Neutrophil (primary cell): ENCODE measurements around the gene PCGF3.
"Not testable (repeated sequence)": the region's sequence is repeated elsewhere in the genome, so short reads cannot be mapped to it uniquely, and the experiment has no call there.

ENCODE experiments used
- H3K27ac ChIP-seq: fragments of 200-600 bp; sonication (generic); 2 replicates; pipeline ENCODE4 v1.5.1; 2016; ENCODE audit warnings: mild to moderate bottlenecking, moderate library complexity
- H3K27me3 ChIP-seq: fragments of 200-600 bp; sonication (generic); 2 replicates; pipeline ENCODE4 v1.6.0; 2016; ENCODE audit warnings: mild to moderate bottlenecking
- H3K36me3 ChIP-seq: fragments of 200-600 bp; sonication (generic); 2 replicates; pipeline ENCODE4 v1.5.1; 2017
- H3K4me1 ChIP-seq, 2 experiments: fragments of 200-600 bp in 1 of 2; sonication (generic) in 1 of 2; 1 replicate in 1 of 2; 2 replicates in 1 of 2; pipeline versions ENCODE4 v1.5.1 to v1.6.1; 2013 to 2016; ENCODE audit warnings: low read depth in 1 of 2, low read length in 1 of 2, mild to moderate bottlenecking in 1 of 2, moderate library complexity in 1 of 2; ENCODE audit not compliant: control insufficient read depth in 1 of 2, insufficient read depth in 1 of 2
- H3K4me3 ChIP-seq, 2 experiments: fragments of 200-600 bp in 1 of 2; sonication (generic) in 1 of 2; 1 replicate in 1 of 2; 2 replicates in 1 of 2; pipeline ENCODE4 v1.5.1; 2013 to 2016; ENCODE audit warnings: low read depth in 1 of 2, low read length in 1 of 2, mild to moderate bottlenecking in 1 of 2, moderate library complexity in 1 of 2
- H3K9me3 ChIP-seq: fragments of 200-600 bp; sonication (generic); 2 replicates; pipeline ENCODE4 v1.5.1; 2016
- TF ChIP-seq, protein P1 (sequence below): fragments of 200-600 bp; sonication (generic); IDR thresholded peaks from 2 replicates; pipeline ENCODE4 v1.5.1; 2016; ENCODE audit warnings: antibody characterized with exemption

The PCGF3 gene

DNA sequence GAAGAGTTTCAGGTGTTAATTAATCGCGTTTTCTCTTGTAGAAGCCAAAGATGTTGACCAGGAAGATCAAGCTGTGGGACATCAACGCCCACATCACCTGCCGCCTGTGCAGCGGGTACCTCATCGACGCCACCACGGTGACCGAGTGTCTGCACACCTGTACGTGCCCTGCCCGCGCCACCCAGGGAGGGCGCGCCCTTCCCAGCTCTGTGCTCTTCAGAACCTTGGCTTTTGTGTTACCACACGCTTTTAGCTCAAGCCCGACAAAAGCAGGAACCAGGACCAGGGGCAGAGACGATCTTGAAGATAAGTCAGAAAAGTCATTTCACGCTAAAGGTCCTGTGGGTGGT is 28.0 kb downstream of the PCGF3 start:
- H3K9me3 ChIP-seq, result no peaks in the 10 kb centered on the region
- no peaks in the 10 kb centered on the region for H3K27me3 ChIP-seq
- H3K27ac ChIP-seq, result no peak overlapping the region
- TF ChIP-seq, protein P1, sequence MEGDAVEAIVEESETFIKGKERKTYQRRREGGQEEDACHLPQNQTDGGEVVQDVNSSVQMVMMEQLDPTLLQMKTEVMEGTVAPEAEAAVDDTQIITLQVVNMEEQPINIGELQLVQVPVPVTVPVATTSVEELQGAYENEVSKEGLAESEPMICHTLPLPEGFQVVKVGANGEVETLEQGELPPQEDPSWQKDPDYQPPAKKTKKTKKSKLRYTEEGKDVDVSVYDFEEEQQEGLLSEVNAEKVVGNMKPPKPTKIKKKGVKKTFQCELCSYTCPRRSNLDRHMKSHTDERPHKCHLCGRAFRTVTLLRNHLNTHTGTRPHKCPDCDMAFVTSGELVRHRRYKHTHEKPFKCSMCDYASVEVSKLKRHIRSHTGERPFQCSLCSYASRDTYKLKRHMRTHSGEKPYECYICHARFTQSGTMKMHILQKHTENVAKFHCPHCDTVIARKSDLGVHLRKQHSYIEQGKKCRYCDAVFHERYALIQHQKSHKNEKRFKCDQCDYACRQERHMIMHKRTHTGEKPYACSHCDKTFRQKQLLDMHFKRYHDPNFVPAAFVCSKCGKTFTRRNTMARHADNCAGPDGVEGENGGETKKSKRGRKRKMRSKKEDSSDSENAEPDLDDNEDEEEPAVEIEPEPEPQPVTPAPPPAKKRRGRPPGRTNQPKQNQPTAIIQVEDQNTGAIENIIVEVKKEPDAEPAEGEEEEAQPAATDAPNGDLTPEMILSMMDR, result no peak
- H3K4me1 ChIP-seq, result no peaks in the 10 kb centered on the region
- no peak overlapping the region for H3K4me3 ChIP-seq
- H3K36me3 ChIP-seq, result peaks cover 85% of the 10 kb centered on the region

DNA sequence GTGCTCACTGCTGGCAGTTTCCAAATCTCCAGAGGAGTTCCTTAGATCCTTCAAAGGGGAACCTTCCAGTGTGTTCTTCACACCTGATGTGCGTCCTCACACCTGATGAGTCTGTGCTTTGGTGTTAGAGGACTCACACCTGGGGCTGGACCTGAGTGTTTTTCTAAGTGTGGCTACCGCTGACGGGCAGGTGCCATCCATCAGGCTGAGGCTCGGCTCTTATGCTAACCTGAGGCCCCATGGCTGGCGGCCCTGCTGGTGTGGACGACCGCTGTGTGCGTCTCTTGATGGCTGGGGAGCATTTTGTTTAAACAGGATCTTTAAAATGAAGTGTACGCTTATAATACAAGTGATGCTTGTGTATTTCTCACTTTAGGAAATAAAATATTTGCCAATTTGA is 28.4 kb downstream of the PCGF3 start:
- TF ChIP-seq, protein P1, result no peak
- no peaks in the 10 kb centered on the region for H3K9me3 ChIP-seq
- H3K27me3 ChIP-seq, result no peaks in the 10 kb centered on the region
- H3K4me1 ChIP-seq, result no peaks in the 10 kb centered on the region
- no peak overlapping the region for H3K27ac ChIP-seq
- H3K4me3 ChIP-seq, result no peak overlapping the region
- H3K36me3 ChIP-seq, result peaks cover 88% of the 10 kb centered on the region

DNA sequence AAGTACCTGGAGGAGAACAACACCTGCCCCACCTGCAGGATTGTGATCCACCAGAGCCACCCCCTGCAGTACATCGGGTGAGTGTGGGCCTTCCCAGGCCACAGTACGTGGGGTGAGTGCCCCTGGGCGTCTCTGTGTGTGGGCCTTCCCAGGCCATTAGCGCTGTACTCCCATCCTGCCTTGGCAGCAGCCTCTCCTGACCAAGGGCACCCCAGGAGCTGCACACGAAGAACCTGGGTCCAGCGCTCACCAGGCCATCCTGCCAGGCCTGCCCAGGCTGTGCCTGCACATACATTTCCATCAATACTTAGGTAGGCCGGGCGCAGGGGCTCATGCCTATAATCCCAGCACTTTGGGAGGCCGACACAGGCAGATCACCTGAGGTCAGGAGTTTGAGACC is 29.3 kb downstream of the PCGF3 start:
- Histone ChIP-seq H3K4me1 (no peaks in the 10 kb centered on the region), H3K9me3 (no peaks in the 10 kb centered on the region), H3K36me3 (peaks cover 92% of the 10 kb centered on the region), H3K4me3 (no peak overlapping the region), H3K27me3 (no peaks in the 10 kb centered on the region), H3K27ac (no peak overlapping the region)
- TF ChIP-seq, protein P1, result no peak

DNA sequence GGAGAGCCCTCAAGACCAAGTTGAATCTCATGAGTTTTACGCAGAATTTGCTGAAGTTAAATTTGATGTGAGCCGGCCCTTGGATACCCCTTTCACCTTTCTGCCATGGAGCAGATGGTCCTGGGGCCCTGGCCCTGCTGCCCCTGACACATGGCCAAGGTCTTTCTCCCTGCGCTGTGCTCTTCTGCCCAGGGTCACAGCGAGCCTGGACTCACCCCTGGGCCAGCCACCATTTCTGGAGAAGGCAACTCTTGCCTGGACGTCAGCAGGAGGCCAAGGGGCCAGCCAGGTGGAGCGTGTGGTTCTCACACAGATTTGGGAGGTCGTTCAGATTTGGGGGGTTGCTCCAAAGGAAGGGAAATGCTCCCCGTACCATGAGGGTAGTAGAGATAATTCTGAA is 30.0 kb downstream of the PCGF3 start:
- Histone ChIP-seq H3K27ac (no peak overlapping the region), H3K27me3 (no peaks in the 10 kb centered on the region), H3K36me3 (peaks cover 92% of the 10 kb centered on the region), H3K9me3 (no peaks in the 10 kb centered on the region), H3K4me3 (no peak overlapping the region), H3K4me1 (no peaks in the 10 kb centered on the region)
- TF ChIP-seq, protein P1, result no peak

DNA sequence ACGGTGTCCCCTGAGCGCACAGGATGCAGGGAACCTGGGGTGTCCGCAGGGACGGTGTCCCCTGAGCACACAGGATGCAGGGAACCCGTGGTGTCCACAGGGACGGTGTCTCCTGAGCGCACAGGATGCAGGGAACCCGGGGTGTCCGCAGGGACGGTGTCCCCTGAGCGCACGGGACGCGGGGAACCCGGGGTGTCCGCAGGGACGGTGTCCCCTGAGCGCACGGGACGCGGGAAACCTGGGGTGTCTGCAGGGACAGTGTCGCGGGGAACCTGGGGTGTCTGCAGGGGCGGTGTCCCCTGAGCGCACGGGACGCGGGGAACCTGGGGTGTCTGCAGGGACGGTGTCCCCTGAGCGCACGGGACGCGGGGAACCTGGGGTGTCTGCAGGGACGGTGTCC is 30.9 kb downstream of the PCGF3 start:
- H3K27ac ChIP-seq, H3K27me3 ChIP-seq, H3K4me1 ChIP-seq, H3K9me3 ChIP-seq, H3K4me3 ChIP-seq: not testable (repeated sequence)
- H3K36me3 ChIP-seq, result peaks cover 93% of the 10 kb centered on the region

DNA sequence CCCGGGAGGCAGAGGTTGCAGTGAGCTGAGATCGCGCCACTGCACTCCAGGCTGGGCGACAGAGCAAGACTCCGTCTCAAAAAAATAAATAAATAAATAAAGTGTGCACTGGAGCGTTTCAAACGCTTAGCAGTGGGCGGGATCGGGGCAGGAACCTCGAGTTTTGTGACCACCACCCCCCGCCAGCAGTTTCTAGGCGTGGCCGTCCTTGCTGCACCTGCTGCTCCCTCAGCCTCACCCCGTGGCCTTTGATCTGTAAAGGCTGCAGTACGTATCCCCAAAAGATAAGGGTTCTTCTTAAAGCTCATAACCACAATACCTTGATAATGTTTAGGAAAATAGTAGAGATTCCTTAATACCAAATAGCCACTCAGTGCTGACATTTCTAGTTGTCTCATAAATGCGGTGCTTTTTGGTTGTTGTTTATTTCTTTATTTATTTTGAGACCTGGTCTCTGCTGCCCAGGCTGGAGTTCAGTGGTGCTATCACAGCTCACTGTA is 33.2 kb downstream of the PCGF3 start:
- Histone ChIP-seq H3K36me3 (peaks cover 87% of the 10 kb centered on the region), H3K27me3 (no peaks in the 10 kb centered on the region), H3K9me3 (no peaks in the 10 kb centered on the region), H3K4me1 (no peaks in the 10 kb centered on the region), H3K27ac (no peak overlapping the region), H3K4me3 (no peak overlapping the region)
- TF ChIP-seq, protein P1, result no peak
